ENCODE data around the gene GRIK1.

Gene GRIK1

GRCh38 chr21:29826386-29826785 lies 113.4 kb downstream of the GRIK1 start:
- no peak for DNase-seq

- DNase-seq = no peak
Observed at GRCh38 chr21:29825936-29826335, 113.9 kb downstream of the GRIK1 start.

GRCh38 chr21:29825345-29825744 lies 114.5 kb downstream of the GRIK1 start:
- no peak for DNase-seq

GRCh38 chr21:29822064-29822463 lies 117.7 kb downstream of the GRIK1 start:
- no peak for DNase-seq

- no peak for DNase-seq
Observed at GRCh38 chr21:29821230-29821629, 118.6 kb downstream of the GRIK1 start.

GRCh38 chr21:29819675-29820326 lies 120.0 kb downstream of the GRIK1 start:
- DNase-seq = no peak

GRCh38 chr21:29818383-29818921 lies 121.3 kb downstream of the GRIK1 start:
- no peak for DNase-seq

GRCh38 chr21:29817450-29817849 lies 122.3 kb downstream of the GRIK1 start:
- DNase-seq = no peak

GRCh38 chr21:29812947-29813346 lies 126.8 kb downstream of the GRIK1 start:
- no peak for DNase-seq

- no peak for DNase-seq
Observed at GRCh38 chr21:29810871-29811270, 128.9 kb downstream of the GRIK1 start.

GRCh38 chr21:29808153-29808552 lies 131.6 kb downstream of the GRIK1 start:
- no peak for DNase-seq

- no peak for DNase-seq
Observed at GRCh38 chr21:29805105-29805504, 134.7 kb downstream of the GRIK1 start.

GRCh38 chr21:29803191-29803590 lies 136.6 kb downstream of the GRIK1 start:
- DNase-seq = no peak

GRCh38 chr21:29801122-29801521 lies 138.7 kb downstream of the GRIK1 start:
- DNase-seq = no peak

GRCh38 chr21:29800056-29800455 lies 139.7 kb downstream of the GRIK1 start:
- DNase-seq = no peak

- DNase-seq = no peak
Observed at GRCh38 chr21:29798840-29799239, 141.0 kb downstream of the GRIK1 start.

- DNase-seq = no peak
Observed at GRCh38 chr21:29797155-29797554, 142.6 kb downstream of the GRIK1 start.

GRCh38 chr21:29793712-29794111 lies 146.1 kb downstream of the GRIK1 start:
- no peak for DNase-seq

- no peak for DNase-seq
Observed at GRCh38 chr21:29789393-29789792, 150.4 kb downstream of the GRIK1 start.

- no peak for DNase-seq
Observed at GRCh38 chr21:29788752-29789151, 151.0 kb downstream of the GRIK1 start.

- DNase-seq = no peak
Observed at GRCh38 chr21:29787361-29787909, 152.4 kb downstream of the GRIK1 start.

GRCh38 chr21:29786496-29787360 lies 153.1 kb downstream of the GRIK1 start:
- DNase-seq = no peak

GRCh38 chr21:29777160-29777559 lies 162.6 kb downstream of the GRIK1 start:
- no peak for DNase-seq

GRCh38 chr21:29775462-29775861 lies 164.3 kb downstream of the GRIK1 start:
- no peak for DNase-seq

All from activated gamma-delta T cell treated with Interleukin-2 at 50 U/mL for 16 hours (primary cell).